ENCODE data around the gene VCL. TPM values are rescaled to one million over a fixed set of nuclear protein-coding genes. Genes with fewer than 3 reads are reported as not detected.
"Not testable (repeated sequence)": the region's sequence is repeated elsewhere in the genome, so short reads cannot be mapped to it uniquely, and the experiment has no call there.

The VCL gene
- total RNA-seq, 1 experiment from 2014 or later: 495 TPM

- no TSS peak for BruUV-seq (replicated peaks)
Observed at GRCh38 chr10:73998929-73999691, 1.2 kb downstream of the VCL start.

GRCh38 chr10:73999703-74000102, 1.8 kb downstream of the VCL start:
- BruUV-seq (replicated peaks): TSS peak; percentile 75
- DNase-seq (ENCODE audit: low read depth, low spot score) (no peak), ATAC-seq (no peak)
- Histone ChIP-seq H3K4me1 (ENCODE audit: control insufficient read depth, insufficient read depth, low read length) (peaks cover 50% of the 10 kb centered on the region), H3K36me3 (ENCODE audit: control insufficient read depth, insufficient read depth, low read length) (peaks cover 7% of the 10 kb centered on the region), H3K9me3 (ENCODE audit: control insufficient read depth, insufficient read depth, low read depth, low read length) (no peaks in the 10 kb centered on the region), H3K4me3 (ENCODE audit: low read depth in 2 of 2, low read length in 2 of 2) (peak overlapping the region; percentile 69 to 95), H3K27ac (ENCODE audit: low read length) (peak overlapping the region; percentile 93), H3K27me3 (ENCODE audit: control insufficient read depth, insufficient read depth, low read length) (no peaks in the 10 kb centered on the region)
- TF ChIP-seq, protein P1, sequence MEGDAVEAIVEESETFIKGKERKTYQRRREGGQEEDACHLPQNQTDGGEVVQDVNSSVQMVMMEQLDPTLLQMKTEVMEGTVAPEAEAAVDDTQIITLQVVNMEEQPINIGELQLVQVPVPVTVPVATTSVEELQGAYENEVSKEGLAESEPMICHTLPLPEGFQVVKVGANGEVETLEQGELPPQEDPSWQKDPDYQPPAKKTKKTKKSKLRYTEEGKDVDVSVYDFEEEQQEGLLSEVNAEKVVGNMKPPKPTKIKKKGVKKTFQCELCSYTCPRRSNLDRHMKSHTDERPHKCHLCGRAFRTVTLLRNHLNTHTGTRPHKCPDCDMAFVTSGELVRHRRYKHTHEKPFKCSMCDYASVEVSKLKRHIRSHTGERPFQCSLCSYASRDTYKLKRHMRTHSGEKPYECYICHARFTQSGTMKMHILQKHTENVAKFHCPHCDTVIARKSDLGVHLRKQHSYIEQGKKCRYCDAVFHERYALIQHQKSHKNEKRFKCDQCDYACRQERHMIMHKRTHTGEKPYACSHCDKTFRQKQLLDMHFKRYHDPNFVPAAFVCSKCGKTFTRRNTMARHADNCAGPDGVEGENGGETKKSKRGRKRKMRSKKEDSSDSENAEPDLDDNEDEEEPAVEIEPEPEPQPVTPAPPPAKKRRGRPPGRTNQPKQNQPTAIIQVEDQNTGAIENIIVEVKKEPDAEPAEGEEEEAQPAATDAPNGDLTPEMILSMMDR (IDR thresholded peaks at IDR 0.05): no peak
- TF ChIP-seq SIN3A (IDR thresholded peaks at IDR 0.05; ENCODE audit: borderline replicate concordance, insufficient read depth, low read depth, low read length): no peak
- ChIA-PET POLR2A (interaction anchor here (0.6 to 2.4 kb wide), 5 partner anchors 33 to 831 kb away, joined by 3 to 13 read pairs (median 7); no protein-coding TSS in a partner anchor), CTCF (interaction anchor here (0.6 kb wide), 1 partner anchor 111 kb away, joined by 6 read pairs; no protein-coding TSS in a partner anchor)
- intact Hi-C loops (cut with micrococcal nuclease; ENCODE audit: unreplicated experiment): no loop called here
- in situ Hi-C loops (cut with HindIII; ENCODE audit: low pct_unique_long_range_greater_than_20kb, low sequenced_read_pairs): no loop called here

More at GRCh38 chr10:73998929-73999691, 1.2 kb downstream of the VCL start:
- TF ChIP-seq POLR2AphosphoS5 (IDR thresholded peaks at IDR 0.05; ENCODE audit: low read depth, low read length) (peak; percentile 24; the same call in 1 of the 2 replicates), TCF7L2 (IDR thresholded peaks at IDR 0.05; ENCODE audit: low read depth, low read length) (no peak), REST (IDR thresholded peaks at IDR 0.05; ENCODE audit: insufficient read depth in 1 of 2, low read depth in 2 of 2, low read length in 1 of 2) (no peak), SIN3A (IDR thresholded peaks at IDR 0.05; ENCODE audit: borderline replicate concordance, insufficient read depth, low read depth, low read length) (0 out of 2 replicates have a peak, but pooled peaks have one; percentile 20)
- TF ChIP-seq, protein P1 (IDR thresholded peaks at IDR 0.05): no peak
- in situ Hi-C loops (cut with HindIII; ENCODE audit: low pct_unique_long_range_greater_than_20kb, low sequenced_read_pairs): no loop called here
- CTCF ChIA-PET: interaction anchor here (0.6 kb wide), 1 partner anchor 36 kb away, joined by 3 read pairs; no protein-coding TSS in a partner anchor
- Histone ChIP-seq H3K27me3 (ENCODE audit: control insufficient read depth, insufficient read depth, low read length) (no peaks in the 10 kb centered on the region), H3K4me3 (ENCODE audit: low read depth in 2 of 2, low read length in 2 of 2) (peak overlapping the region; percentile 69 to 95), H3K27ac (ENCODE audit: low read length) (peak overlapping the region; percentile 93), H3K36me3 (ENCODE audit: control insufficient read depth, insufficient read depth, low read length) (peaks cover 7% of the 10 kb centered on the region), H3K4me1 (ENCODE audit: control insufficient read depth, insufficient read depth, low read length) (peaks cover 48% of the 10 kb centered on the region), H3K9me3 (ENCODE audit: control insufficient read depth, insufficient read depth, low read depth, low read length) (no peaks in the 10 kb centered on the region)
- DNase-seq (ENCODE audit: low read depth, low spot score) (no peak), ATAC-seq (peak; percentile 37)
- intact Hi-C loops (cut with micrococcal nuclease; ENCODE audit: unreplicated experiment): no loop called here
- POLR2A ChIA-PET: interaction anchor here (0.6 to 2.4 kb wide), 4 partner anchors 33 to 111 kb away, joined by 3 to 13 read pairs (median 6); no protein-coding TSS in a partner anchor

DNA sequence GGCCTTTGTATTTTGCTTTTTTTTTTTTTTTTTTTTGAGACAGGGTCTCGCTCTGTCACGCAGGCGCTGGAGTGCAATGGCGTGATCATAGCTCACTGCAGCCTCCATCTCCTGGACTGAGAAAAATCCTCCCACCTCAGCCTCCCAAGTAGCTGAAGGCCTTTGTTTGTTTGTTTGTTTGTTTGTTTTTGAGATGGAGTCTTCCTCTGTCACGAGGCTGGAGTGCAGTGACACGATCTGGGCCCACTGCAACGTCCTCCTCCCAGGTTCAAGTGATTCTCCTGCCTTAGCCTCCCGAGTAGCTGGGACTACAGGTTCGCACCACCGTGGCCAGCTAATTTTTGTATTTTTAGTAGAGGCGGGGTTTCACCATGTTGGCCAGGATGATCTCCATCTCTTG, 2.3 kb downstream of the VCL start:
- ChIA-PET CTCF (interaction anchor here (0.6 kb wide), 2 partner anchors 81 to 111 kb away, joined by 3 to 6 read pairs; no protein-coding TSS in a partner anchor), POLR2A (interaction anchor here (0.6 to 2.4 kb wide), 3 partner anchors 34 to 832 kb away, joined by 7 to 13 read pairs (median 10); no protein-coding TSS in a partner anchor)
- BruUV-seq (replicated peaks); H3K27me3 ChIP-seq (ENCODE audit: control insufficient read depth, insufficient read depth, low read length); in situ Hi-C loops (cut with HindIII; ENCODE audit: low pct_unique_long_range_greater_than_20kb, low sequenced_read_pairs); intact Hi-C loops (cut with micrococcal nuclease; ENCODE audit: unreplicated experiment); DNase-seq (ENCODE audit: low read depth, low spot score); ATAC-seq; H3K9me3 ChIP-seq (ENCODE audit: control insufficient read depth, insufficient read depth, low read depth, low read length); H3K36me3 ChIP-seq (ENCODE audit: control insufficient read depth, insufficient read depth, low read length): not testable (repeated sequence)
- H3K4me3 ChIP-seq (ENCODE audit: low read depth in 2 of 2, low read length in 2 of 2): peak overlapping the region; percentile 69 to 95
- H3K4me1 ChIP-seq (ENCODE audit: control insufficient read depth, insufficient read depth, low read length): peaks cover 50% of the 10 kb centered on the region
- peak overlapping the region; percentile 93 for H3K27ac ChIP-seq (ENCODE audit: low read length)

Measured in Panc1 (cell line).